ENCODE measurements around the gene CD300C.

The CD300C gene

GRCh38 chr17:74527081-74527480, 18.8 kb downstream of the CD300C start:
- TF ChIP-seq CTCF (IDR thresholded peaks at IDR 0.05; ENCODE audit: unreplicated experiment in 3 of 3) = no peak
- no peaks in the 10 kb centered on the region for H3K4me1 Mint-ChIP-seq
- no peak overlapping the region for H3K27ac Mint-ChIP-seq
- H3K9me3 Mint-ChIP-seq = no peaks in the 10 kb centered on the region
- H3K27me3 Mint-ChIP-seq (ENCODE audit: low read depth) = peaks cover 47% of the 10 kb centered on the region
- H3K36me3 Mint-ChIP-seq (ENCODE audit: low read depth) = no peaks in the 10 kb centered on the region
- no peak overlapping the region for H3K4me3 Mint-ChIP-seq

- H3K36me3 Mint-ChIP-seq (ENCODE audit: low read depth) = no peaks in the 10 kb centered on the region
- H3K9me3 Mint-ChIP-seq = no peaks in the 10 kb centered on the region
- no peaks in the 10 kb centered on the region for H3K4me1 Mint-ChIP-seq
- H3K27me3 Mint-ChIP-seq (ENCODE audit: low read depth) = peaks cover 46% of the 10 kb centered on the region
- no peak overlapping the region for H3K4me3 Mint-ChIP-seq
- no peak for TF ChIP-seq CTCF (IDR thresholded peaks at IDR 0.05; ENCODE audit: unreplicated experiment in 3 of 3)
- no peak overlapping the region for H3K27ac Mint-ChIP-seq
Observed at GRCh38 chr17:74526681-74527080, 19.2 kb downstream of the CD300C start.

GRCh38 chr17:74525781-74526288, 20.1 kb downstream of the CD300C start:
- Mint-ChIP-seq H3K9me3 (peaks cover 2% of the 10 kb centered on the region), H3K27me3 (ENCODE audit: low read depth) (peaks cover 42% of the 10 kb centered on the region), H3K4me1 (no peaks in the 10 kb centered on the region), H3K27ac (no peak overlapping the region), H3K4me3 (no peak overlapping the region), H3K36me3 (ENCODE audit: low read depth) (no peaks in the 10 kb centered on the region)
- TF ChIP-seq CTCF (IDR thresholded peaks at IDR 0.05; ENCODE audit: unreplicated experiment in 3 of 3) = no peak

GRCh38 chr17:74525465-74525725, 20.5 kb downstream of the CD300C start:
- no peak for TF ChIP-seq CTCF (IDR thresholded peaks at IDR 0.05; ENCODE audit: unreplicated experiment in 3 of 3)
- Mint-ChIP-seq H3K9me3 (peaks cover 3% of the 10 kb centered on the region), H3K27ac (no peak overlapping the region), H3K4me1 (no peaks in the 10 kb centered on the region), H3K4me3 (no peak overlapping the region), H3K27me3 (ENCODE audit: low read depth) (peaks cover 38% of the 10 kb centered on the region), H3K36me3 (ENCODE audit: low read depth) (no peaks in the 10 kb centered on the region)

GRCh38 chr17:74524653-74525464, 21.1 kb downstream of the CD300C start:
- TF ChIP-seq CTCF (IDR thresholded peaks at IDR 0.05; ENCODE audit: unreplicated experiment in 3 of 3) = no peak
- Mint-ChIP-seq H3K27ac (no peak overlapping the region), H3K4me1 (no peaks in the 10 kb centered on the region), H3K4me3 (no peak overlapping the region), H3K27me3 (ENCODE audit: low read depth) (peaks cover 33% of the 10 kb centered on the region), H3K36me3 (ENCODE audit: low read depth) (no peaks in the 10 kb centered on the region), H3K9me3 (peaks cover 5% of the 10 kb centered on the region)

GRCh38 chr17:74523308-74523707, 22.6 kb downstream of the CD300C start:
- H3K27ac Mint-ChIP-seq = no peak overlapping the region
- H3K36me3 Mint-ChIP-seq (ENCODE audit: low read depth) = no peaks in the 10 kb centered on the region
- H3K4me3 Mint-ChIP-seq = no peak overlapping the region
- H3K4me1 Mint-ChIP-seq = no peaks in the 10 kb centered on the region
- peaks cover 16% of the 10 kb centered on the region for H3K9me3 Mint-ChIP-seq
- no peak for TF ChIP-seq CTCF (IDR thresholded peaks at IDR 0.05; ENCODE audit: unreplicated experiment in 3 of 3)
- H3K27me3 Mint-ChIP-seq (ENCODE audit: low read depth) = peaks cover 39% of the 10 kb centered on the region
